Measurements from ENCODE around the gene CSAD. TPM values are rescaled to one million over a fixed set of nuclear protein-coding genes. Genes with fewer than 3 reads are reported as not detected.

The CSAD gene
- total and polyA plus RNA-seq, 2 donors (not counting 1 experiment from before 2014, with no cell fraction given): 57.0 to 64.6 TPM

DNA sequence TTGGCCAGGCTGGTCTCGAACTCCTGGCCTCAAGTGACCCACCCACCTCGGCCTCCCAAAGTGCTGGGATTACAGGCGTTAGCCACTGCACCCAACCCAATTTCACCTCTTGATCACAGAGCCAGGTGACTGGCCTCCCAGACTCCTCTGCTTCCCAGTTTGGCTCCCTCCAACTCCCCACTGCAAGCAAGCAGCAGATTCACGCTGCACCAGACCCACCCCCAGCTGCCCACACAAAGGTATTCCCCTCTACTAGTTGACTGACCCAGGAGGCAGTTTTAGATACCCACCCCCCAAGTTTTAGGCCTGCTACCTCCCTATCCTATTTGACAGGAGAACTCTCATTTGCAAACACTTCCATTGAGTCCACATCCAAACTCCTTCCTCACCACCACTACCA, 46.1 kb upstream of the CSAD start:
- TF ChIP-seq EZH2 (IDR thresholded peaks at IDR 0.05; ENCODE audit: borderline replicate concordance, insufficient read depth, low read depth, low read length, poor library complexity, severe bottlenecking): no peak
- TF ChIP-seq, protein P1, sequence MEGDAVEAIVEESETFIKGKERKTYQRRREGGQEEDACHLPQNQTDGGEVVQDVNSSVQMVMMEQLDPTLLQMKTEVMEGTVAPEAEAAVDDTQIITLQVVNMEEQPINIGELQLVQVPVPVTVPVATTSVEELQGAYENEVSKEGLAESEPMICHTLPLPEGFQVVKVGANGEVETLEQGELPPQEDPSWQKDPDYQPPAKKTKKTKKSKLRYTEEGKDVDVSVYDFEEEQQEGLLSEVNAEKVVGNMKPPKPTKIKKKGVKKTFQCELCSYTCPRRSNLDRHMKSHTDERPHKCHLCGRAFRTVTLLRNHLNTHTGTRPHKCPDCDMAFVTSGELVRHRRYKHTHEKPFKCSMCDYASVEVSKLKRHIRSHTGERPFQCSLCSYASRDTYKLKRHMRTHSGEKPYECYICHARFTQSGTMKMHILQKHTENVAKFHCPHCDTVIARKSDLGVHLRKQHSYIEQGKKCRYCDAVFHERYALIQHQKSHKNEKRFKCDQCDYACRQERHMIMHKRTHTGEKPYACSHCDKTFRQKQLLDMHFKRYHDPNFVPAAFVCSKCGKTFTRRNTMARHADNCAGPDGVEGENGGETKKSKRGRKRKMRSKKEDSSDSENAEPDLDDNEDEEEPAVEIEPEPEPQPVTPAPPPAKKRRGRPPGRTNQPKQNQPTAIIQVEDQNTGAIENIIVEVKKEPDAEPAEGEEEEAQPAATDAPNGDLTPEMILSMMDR (IDR thresholded peaks at IDR 0.05): no peak
- Histone ChIP-seq H3K9ac (ENCODE audit: low read length) (no peak overlapping the region), H3K4me3 (ENCODE audit: control extremely low read depth in 1 of 5, extremely low read depth in 1 of 5, insufficient read depth in 1 of 5, low read depth in 2 of 5, low read length in 4 of 5) (no peak overlapping the region), H3K27ac (ENCODE audit: low read length in 2 of 2) (no peak overlapping the region), H3K27me3 (replicated peaks in 1 of 4; ENCODE audit: control extremely low read depth in 1 of 4, control insufficient read depth in 3 of 4, insufficient read depth in 4 of 4, low read length in 3 of 4) (no peaks in the 10 kb centered on the region), H3K36me3 (replicated peaks in 1 of 2; ENCODE audit: control extremely low read depth in 1 of 2, control insufficient read depth in 1 of 2, extremely low read depth in 1 of 2, insufficient read depth in 2 of 2, low read length in 1 of 2) (no peaks in the 10 kb centered on the region), H3K4me2 (replicated peaks; ENCODE audit: low read depth, low read length, poor library complexity, severe bottlenecking) (no peak overlapping the region), H3K9me3 (ENCODE audit: control extremely low read depth in 1 of 3, control insufficient read depth in 2 of 3, insufficient read depth in 1 of 3, low read length in 2 of 3) (no peaks in the 10 kb centered on the region), H3K79me2 (ENCODE audit: control insufficient read depth, insufficient read depth, low read length) (no peaks in the 10 kb centered on the region), H4K20me1 (ENCODE audit: control insufficient read depth, insufficient read depth, low read length, poor library complexity, severe bottlenecking) (no peaks in the 10 kb centered on the region), H2AFZ (ENCODE audit: insufficient read depth, low read depth, low read length, poor library complexity, severe bottlenecking) (no peak overlapping the region), H3K4me1 (ENCODE audit: control insufficient read depth in 2 of 2, insufficient read depth in 2 of 2, low read length in 2 of 2) (peaks cover 11 to 24% of the 10 kb centered on the region in 2 donors)
- WGBS (ENCODE audit: insufficient coverage): 96% methylated on average over 4 of the region's 4 CpGs
- ChIA-PET CTCF (interaction anchor here (0.6 to 1.6 kb wide), 4 partner anchors 14 to 97 kb away, joined by 4 to 5 read pairs (median 4); no protein-coding TSS in a partner anchor), POLR2A (no interaction called here)
- peaks cover 18% of the 10 kb centered on the region for H3K4me1 Mint-ChIP-seq
- intact Hi-C loops (cut with micrococcal nuclease): no loop called here
- H3K27me3 Mint-ChIP-seq: no peaks in the 10 kb centered on the region
- no peak overlapping the region for H3K4me3 Mint-ChIP-seq
- H3K9me3 Mint-ChIP-seq (ENCODE audit: insufficient read depth): no peaks in the 10 kb centered on the region
- ATAC-seq (ENCODE audit: low read depth) (no peak), DNase-seq (no peak)
- H3K27ac Mint-ChIP-seq: no peak overlapping the region

DNA sequence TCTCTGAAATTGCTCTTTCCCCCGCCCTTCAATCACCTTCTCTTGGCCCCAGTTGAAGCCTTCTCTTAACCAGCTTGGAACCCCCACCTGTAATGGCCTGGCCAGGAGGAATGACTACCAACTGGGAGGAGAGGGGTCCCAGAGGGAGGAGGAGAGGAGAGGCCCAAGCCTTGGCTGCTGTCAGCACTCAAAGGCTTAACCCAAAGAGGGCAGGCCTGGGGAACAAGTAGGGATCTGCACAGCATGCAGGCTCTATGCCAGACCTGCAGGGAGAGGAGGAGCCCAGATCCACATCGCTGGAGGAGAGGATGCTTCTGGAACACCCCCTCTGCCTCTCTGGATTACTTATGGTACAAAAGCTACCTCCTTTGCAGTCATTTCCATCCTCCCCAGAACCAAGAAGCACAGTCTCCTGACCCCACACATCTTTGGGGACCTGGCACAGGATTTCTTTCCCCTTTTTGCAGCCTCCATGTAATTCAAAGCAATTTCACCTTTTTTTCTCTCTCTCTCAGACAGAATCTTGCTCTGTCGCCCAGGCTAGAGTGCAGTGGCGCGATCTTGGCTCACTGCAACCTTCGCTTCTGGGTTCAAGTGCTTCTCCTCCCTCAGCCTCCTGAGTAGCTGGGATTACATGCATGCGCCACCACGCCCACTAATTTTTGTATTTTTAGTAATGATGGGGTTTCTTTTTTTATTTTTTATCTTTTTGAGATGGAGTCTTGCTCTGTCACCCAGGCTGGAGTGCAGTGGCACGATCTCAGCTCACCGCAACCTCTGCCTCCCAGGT, 45.1 kb upstream of the CSAD start:
- H3K9me3 ChIP-seq (ENCODE audit: control extremely low read depth in 1 of 3, control insufficient read depth in 2 of 3, insufficient read depth in 1 of 3, low read length in 2 of 3): no peaks in the 10 kb centered on the region
- DNase-seq (no peak), ATAC-seq (ENCODE audit: low read depth) (no peak)
- ChIA-PET CTCF (interaction anchor here (1.2 to 1.6 kb wide), 4 partner anchors 12 to 98 kb away, joined by 4 to 5 read pairs (median 4); no protein-coding TSS in a partner anchor), POLR2A (interaction anchor here (1.4 kb wide), 1 partner anchor 12 kb away, joined by 3 read pairs; no protein-coding TSS in a partner anchor)
- H3K4me3 ChIP-seq (ENCODE audit: control extremely low read depth in 1 of 5, extremely low read depth in 1 of 5, insufficient read depth in 1 of 5, low read depth in 2 of 5, low read length in 4 of 5): no peak overlapping the region
- Mint-ChIP-seq H3K4me1 (peaks cover 17% of the 10 kb centered on the region), H3K4me3 (no peak overlapping the region), H3K27ac (no peak overlapping the region), H3K9me3 (ENCODE audit: insufficient read depth) (no peaks in the 10 kb centered on the region), H3K27me3 (no peaks in the 10 kb centered on the region)
- intact Hi-C loops (cut with micrococcal nuclease): no loop called here
- no peak overlapping the region for H3K9ac ChIP-seq (ENCODE audit: low read length)
- no peaks in the 10 kb centered on the region for H4K20me1 ChIP-seq (ENCODE audit: control insufficient read depth, insufficient read depth, low read length, poor library complexity, severe bottlenecking)
- no peaks in the 10 kb centered on the region for H3K36me3 ChIP-seq (replicated peaks in 1 of 2; ENCODE audit: control extremely low read depth in 1 of 2, control insufficient read depth in 1 of 2, extremely low read depth in 1 of 2, insufficient read depth in 2 of 2, low read length in 1 of 2)
- H3K4me2 ChIP-seq (replicated peaks; ENCODE audit: low read depth, low read length, poor library complexity, severe bottlenecking): no peak overlapping the region
- peaks cover 7 to 19% of the 10 kb centered on the region in 2 donors for H3K4me1 ChIP-seq (ENCODE audit: control insufficient read depth in 2 of 2, insufficient read depth in 2 of 2, low read length in 2 of 2)
- H2AFZ ChIP-seq (ENCODE audit: insufficient read depth, low read depth, low read length, poor library complexity, severe bottlenecking): no peak overlapping the region
- H3K27me3 ChIP-seq (replicated peaks in 1 of 4; ENCODE audit: control extremely low read depth in 1 of 4, control insufficient read depth in 3 of 4, insufficient read depth in 4 of 4, low read length in 3 of 4): no peaks in the 10 kb centered on the region
- H3K79me2 ChIP-seq (ENCODE audit: control insufficient read depth, insufficient read depth, low read length): no peaks in the 10 kb centered on the region
- 98% methylated on average over 4 of the region's 10 CpGs for WGBS (ENCODE audit: insufficient coverage)
- no peak overlapping the region for H3K27ac ChIP-seq (ENCODE audit: low read length in 2 of 2)
- no peak for TF ChIP-seq EZH2 (IDR thresholded peaks at IDR 0.05; ENCODE audit: borderline replicate concordance, insufficient read depth, low read depth, low read length, poor library complexity, severe bottlenecking)
- TF ChIP-seq, protein P1 (IDR thresholded peaks at IDR 0.05): no peak
